ENCODE data around the gene FILIP1L. TPM values are rescaled to one million over a fixed set of nuclear protein-coding genes. Genes with fewer than 3 reads are reported as not detected.

The FILIP1L gene
- total and polyA plus RNA-seq, 2 of the 13 experiments (the other 11 are each of a cell fraction or from before 2014, with no cell fraction given), result 8.1 to 187 TPM

- 98% methylated on average over 3 of the region's 3 CpGs for WGBS (ENCODE audit: low lambda C conversion rate)
- ChIA-PET POLR2A (no interaction called here), CTCF (ENCODE audit: low intra/inter-chr PET ratio, low total read pairs) (no interaction called here)
- Histone ChIP-seq H3K4me2 (ENCODE audit: low read depth, low read length) (no peak overlapping the region), H3K27me3 (ENCODE audit: control insufficient read depth in 1 of 2, insufficient read depth in 2 of 2, low read length in 2 of 2) (no peaks in the 10 kb centered on the region), H3K36me3 (replicated peaks in 1 of 2; ENCODE audit: control insufficient read depth in 1 of 2, insufficient read depth in 2 of 2, low read length in 2 of 2) (no peaks in the 10 kb centered on the region), H3K27ac (ENCODE audit: extremely low read length, insufficient read depth, low read length) (no peak overlapping the region), H3K4me3 (replicated peaks in 1 of 3; ENCODE audit: insufficient read depth in 1 of 3, low read depth in 2 of 3, low read length in 3 of 3) (no peak overlapping the region), H3K79me2 (ENCODE audit: insufficient read depth, low read length) (no peaks in the 10 kb centered on the region), H3K4me1 (ENCODE audit: insufficient read depth, low read length) (peaks cover 18% of the 10 kb centered on the region), H3K9me3 (ENCODE audit: low read length) (no peaks in the 10 kb centered on the region), H3K9ac (ENCODE audit: insufficient read depth, low read depth, low read length) (no peak overlapping the region), H4K20me1 (ENCODE audit: insufficient read depth, low read length) (no peaks in the 10 kb centered on the region), H2AFZ (ENCODE audit: low read length) (no peak overlapping the region)
- no TSS peak for BruUV-seq (replicated peaks)
- intact Hi-C loops (cut with micrococcal nuclease; ENCODE audit: unreplicated experiment), result no loop called here
- FAIRE-seq, result no peak
- in situ Hi-C loops (cut with HindIII; ENCODE audit: extremely low pct_ligation_motif_present, low pct_unique_long_range_greater_than_20kb), result no loop called here
- peak; percentile 31 for DNase-seq (ENCODE audit: low spot score)
- no peak for ATAC-seq
- TF ChIP-seq BATF2 (CRISPR knock-in tag; IDR thresholded peaks at IDR 0.05), result no peak
- no peak for TF ChIP-seq BCL6 (CRISPR knock-in tag; IDR thresholded peaks at IDR 0.05)
- TF ChIP-seq EP300 (IDR thresholded peaks at IDR 0.05; ENCODE audit: low read depth in 2 of 2, low read length in 2 of 2), result 0 out of 4 replicates have a peak, but pooled peaks of 1 of the 2 experiments have one; percentile 7
- no peak for TF ChIP-seq EP300 (CRISPR knock-in tag; IDR thresholded peaks at IDR 0.05; ENCODE audit: borderline replicate concordance)
These were observed 80.3 kb downstream of the FILIP1L start for GRCh38 chr3:100033903-100034471.

DNA sequence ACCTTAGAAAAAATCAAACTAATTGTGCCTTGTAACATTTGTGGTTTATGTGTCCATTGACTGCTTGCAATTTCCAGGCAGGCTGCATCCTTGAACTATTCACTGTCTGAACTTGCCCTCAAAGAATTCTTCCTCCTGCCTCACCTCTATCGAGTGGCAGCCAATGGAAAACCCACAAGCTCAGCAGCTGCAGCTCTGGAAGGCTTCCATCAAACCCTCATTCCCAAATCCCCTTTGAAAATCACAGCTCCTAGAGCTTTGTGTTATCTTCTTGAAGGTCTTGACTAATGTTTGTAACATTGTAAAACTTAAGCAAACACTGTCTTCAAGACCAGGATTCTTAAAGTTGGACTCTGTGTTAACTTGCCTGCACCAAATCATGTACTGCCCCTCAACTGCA, 81.1 kb downstream of the FILIP1L start:
- in situ Hi-C loops (cut with HindIII; ENCODE audit: extremely low pct_ligation_motif_present, low pct_unique_long_range_greater_than_20kb) (no loop called here), intact Hi-C loops (cut with micrococcal nuclease; ENCODE audit: unreplicated experiment) (no loop called here)
- no peak overlapping the region for H3K4me2 ChIP-seq (ENCODE audit: low read depth, low read length)
- H3K9ac ChIP-seq (ENCODE audit: insufficient read depth, low read depth, low read length), result no peak overlapping the region
- WGBS (ENCODE audit: low lambda C conversion rate), result 77% methylated on average over 1 of the region's 1 CpG
- H2AFZ ChIP-seq (ENCODE audit: low read length), result no peak overlapping the region
- no peaks in the 10 kb centered on the region for H3K9me3 ChIP-seq (ENCODE audit: low read length)
- TF ChIP-seq RARA (CRISPR knock-in tag; IDR thresholded peaks at IDR 0.05), result peak; percentile 55
- no peak for TF ChIP-seq NFYC (CRISPR knock-in tag; IDR thresholded peaks at IDR 0.05)
- no peak for DNase-seq (ENCODE audit: low spot score)
- no peak for ATAC-seq
- no peak overlapping the region for H3K27ac ChIP-seq (ENCODE audit: extremely low read length, insufficient read depth, low read length)
- no peak for FAIRE-seq
- ChIA-PET POLR2A (no interaction called here), CTCF (ENCODE audit: low intra/inter-chr PET ratio, low total read pairs) (no interaction called here)
- H4K20me1 ChIP-seq (ENCODE audit: insufficient read depth, low read length), result no peaks in the 10 kb centered on the region
- peaks cover 18% of the 10 kb centered on the region for H3K4me1 ChIP-seq (ENCODE audit: insufficient read depth, low read length)
- H3K79me2 ChIP-seq (ENCODE audit: insufficient read depth, low read length), result no peaks in the 10 kb centered on the region
- H3K27me3 ChIP-seq (ENCODE audit: control insufficient read depth in 1 of 2, insufficient read depth in 2 of 2, low read length in 2 of 2), result no peaks in the 10 kb centered on the region
- H3K36me3 ChIP-seq (replicated peaks in 1 of 2; ENCODE audit: control insufficient read depth in 1 of 2, insufficient read depth in 2 of 2, low read length in 2 of 2), result no peaks in the 10 kb centered on the region
- H3K4me3 ChIP-seq (replicated peaks in 1 of 3; ENCODE audit: insufficient read depth in 1 of 3, low read depth in 2 of 3, low read length in 3 of 3), result no peak overlapping the region
- BruUV-seq (replicated peaks), result no TSS peak

Data from HepG2 (cell line).